ENCODE data around the gene RPS19BP1.

The RPS19BP1 gene, protein sequence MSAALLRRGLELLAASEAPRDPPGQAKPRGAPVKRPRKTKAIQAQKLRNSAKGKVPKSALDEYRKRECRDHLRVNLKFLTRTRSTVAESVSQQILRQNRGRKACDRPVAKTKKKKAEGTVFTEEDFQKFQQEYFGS

DNA sequence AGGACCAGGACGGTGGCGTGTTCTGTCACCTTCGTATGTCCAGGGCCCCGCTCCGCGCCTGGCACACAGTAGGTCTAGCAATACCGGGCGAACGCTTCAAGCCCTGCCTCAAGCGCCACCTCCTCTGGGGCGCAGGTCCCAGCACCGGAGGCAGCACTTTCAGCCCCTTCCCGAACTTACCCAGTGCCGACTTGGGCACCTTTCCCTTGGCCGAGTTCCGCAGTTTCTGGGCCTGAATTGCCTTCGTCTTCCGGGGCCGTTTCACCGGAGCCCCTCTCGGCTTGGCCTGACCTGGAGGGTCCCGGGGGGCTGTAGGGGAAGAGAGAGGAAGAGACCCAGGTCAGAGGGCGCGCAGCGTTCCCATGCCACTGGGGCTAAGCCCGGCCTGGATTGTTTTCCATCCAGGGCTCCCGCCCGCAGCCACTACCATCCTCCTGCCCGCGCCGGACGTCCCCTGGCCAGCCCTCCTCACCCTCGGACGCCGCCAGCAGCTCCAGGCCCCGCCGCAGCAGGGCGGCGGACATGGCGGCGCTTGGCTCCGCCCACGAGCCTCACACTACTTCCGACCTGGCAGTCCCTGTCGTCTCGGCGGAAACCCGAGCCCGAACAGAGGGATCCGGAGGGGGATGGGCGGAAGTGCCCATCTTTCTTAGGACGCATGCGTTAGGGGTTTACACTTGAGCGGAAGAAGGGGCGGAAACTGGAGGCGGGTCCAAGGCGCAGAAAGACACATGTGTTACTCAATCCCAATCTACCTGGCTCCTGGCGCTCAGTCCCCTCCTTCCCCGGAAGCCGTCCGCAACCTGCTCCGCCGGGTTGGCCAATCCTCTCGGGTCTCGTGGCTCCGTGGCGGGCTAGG is at the start of gene RPS19BP1:
Gene RPS19BP1, minus strand, starts transcription at position 534 of the 859 bp plus-strand sequence. Its CDS starts 10 bp downstream, at position 524.
- DNase-seq: peak; percentile 99

DNA sequence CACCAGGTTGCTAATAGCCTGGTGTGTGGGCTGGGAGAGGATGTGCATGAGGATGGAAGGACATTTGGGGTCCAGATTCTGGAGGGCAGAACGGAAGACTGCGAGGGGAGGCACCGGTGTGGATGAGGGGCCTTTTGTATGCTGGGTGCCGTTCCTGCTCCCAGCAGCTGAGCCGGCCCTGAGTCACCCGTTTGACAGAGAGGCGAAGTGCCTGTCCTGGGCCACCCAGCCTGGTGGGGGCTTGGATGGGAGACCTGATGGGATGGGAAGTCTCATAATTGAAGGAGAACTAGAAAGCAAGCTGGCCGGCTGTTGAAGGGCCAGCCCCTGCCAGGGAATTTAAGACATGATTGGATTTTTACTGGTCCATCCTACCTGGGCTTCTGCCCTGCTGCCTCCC is 48.8 kb upstream of the RPS19BP1 start:
- no peak for DNase-seq

- DNase-seq: no peak
These were observed 48.2 kb upstream of the RPS19BP1 start for GRCh38 chr22:39580795-39581194.

- DNase-seq: no peak
These were observed 47.5 kb upstream of the RPS19BP1 start for GRCh38 chr22:39580006-39580441.

DNA sequence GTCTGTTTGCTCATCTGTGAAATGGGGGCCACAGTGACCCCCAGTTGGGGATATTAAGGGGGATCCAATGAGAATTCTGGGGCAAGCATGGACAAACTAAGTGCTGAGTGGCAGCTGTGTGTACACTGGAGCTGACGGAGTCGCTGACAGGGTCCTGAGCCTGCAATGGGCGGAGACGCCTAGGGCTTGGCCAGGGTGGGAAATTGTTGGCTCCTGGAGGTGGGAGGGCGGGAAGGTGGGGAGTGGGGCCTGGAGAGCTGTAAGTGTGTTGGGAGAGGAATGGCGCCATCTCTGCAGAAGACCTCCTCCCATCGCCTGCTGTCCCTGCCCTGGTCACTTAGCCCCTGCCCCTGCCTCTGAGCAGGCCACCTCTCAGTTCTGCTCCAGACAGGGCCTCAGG is 45.4 kb upstream of the RPS19BP1 start:
- DNase-seq: no peak

- DNase-seq: no peak
These were observed 44.8 kb upstream of the RPS19BP1 start for GRCh38 chr22:39577366-39577765.

DNA sequence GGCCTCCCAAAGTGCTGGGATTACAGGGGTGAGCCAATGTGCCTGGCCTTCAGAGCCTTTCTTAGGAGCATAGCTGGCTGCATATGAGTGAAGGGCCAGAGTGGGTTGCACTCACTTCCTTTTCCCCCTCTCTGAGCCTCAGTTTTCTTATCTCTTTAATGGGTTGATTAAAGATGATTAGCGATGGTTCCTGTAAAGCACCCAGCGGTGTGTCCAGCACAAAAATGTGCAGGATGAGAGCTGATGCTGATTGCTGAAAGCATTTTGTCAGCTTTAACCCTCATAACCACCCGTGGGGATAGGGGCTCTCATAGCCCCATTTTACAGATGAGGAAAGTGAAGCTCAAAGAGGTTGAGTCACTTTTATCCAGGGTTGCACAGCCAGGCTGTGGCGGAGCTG is 43.5 kb upstream of the RPS19BP1 start:
- no peak for DNase-seq

DNA sequence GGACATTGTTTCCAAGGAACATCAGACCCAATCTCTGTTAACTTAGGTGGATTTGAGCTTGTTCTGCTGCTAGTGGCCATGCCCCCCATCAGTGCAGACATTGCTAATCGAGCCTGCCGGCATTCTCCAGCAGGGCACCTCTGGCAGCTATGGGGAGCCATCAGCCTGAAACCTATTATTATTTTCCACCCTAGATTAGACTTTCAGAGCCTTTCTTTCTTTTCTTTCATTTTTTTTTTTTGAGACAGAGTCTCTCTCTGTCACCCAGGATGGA is 42.9 kb upstream of the RPS19BP1 start:
- DNase-seq: no peak

GRCh38 chr22:39574779-39575551 is 42.4 kb upstream of the RPS19BP1 start:
- no peak for DNase-seq

DNA sequence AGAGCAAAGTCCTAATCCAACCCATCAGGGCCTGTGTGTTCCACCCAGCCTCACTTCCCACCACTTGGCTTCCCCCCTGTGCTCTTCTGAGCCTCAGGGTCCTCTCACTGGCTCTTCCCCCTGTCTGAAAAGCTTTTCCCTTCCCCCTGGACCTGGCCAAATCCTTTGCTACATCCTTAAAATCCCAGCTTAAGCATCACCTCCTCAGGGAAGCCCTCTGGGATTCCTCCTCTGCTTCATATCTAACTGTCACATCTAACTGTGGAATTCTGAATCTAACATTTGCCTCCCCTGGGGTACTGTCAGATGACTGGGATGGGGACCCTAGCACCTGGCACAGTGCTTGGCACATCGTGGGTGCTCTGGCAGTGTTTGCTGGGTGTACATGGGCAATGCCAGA is 39.0 kb upstream of the RPS19BP1 start:
- no peak for DNase-seq

- DNase-seq: no peak
These were observed 38.1 kb upstream of the RPS19BP1 start, which contains the start of gene CACNA1I for GRCh38 chr22:39570665-39571064. CACNA1I (plus strand) TSS chr22:39570753; CDS start chr22:39570753, 0 bp downstream.

DNA sequence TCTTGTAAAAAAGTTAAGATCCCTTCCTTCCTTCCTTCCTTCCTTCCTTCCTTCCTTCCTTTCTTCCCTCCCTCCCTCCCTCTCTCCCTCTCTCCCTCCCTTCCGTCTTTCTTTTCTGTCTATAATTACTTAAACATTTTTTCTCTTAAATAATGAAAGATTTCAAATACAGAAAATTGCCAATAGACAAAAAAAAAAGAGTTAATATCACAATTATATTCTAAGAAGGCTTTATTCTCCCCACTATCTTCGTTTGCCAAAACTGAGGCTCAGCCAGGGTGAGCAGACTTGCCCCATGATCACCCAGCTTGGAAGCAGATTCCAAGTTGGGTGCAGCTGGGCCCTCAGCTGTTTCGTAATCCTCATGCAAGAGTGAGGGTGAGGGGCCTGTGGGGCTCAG is 37.7 kb upstream of the RPS19BP1 start:
- DNase-seq: no peak

- no peak for DNase-seq
These were observed 36.5 kb upstream of the RPS19BP1 start for GRCh38 chr22:39569066-39569465.

GRCh38 chr22:39568278-39568981 is 35.9 kb upstream of the RPS19BP1 start:
- no peak for DNase-seq

DNA sequence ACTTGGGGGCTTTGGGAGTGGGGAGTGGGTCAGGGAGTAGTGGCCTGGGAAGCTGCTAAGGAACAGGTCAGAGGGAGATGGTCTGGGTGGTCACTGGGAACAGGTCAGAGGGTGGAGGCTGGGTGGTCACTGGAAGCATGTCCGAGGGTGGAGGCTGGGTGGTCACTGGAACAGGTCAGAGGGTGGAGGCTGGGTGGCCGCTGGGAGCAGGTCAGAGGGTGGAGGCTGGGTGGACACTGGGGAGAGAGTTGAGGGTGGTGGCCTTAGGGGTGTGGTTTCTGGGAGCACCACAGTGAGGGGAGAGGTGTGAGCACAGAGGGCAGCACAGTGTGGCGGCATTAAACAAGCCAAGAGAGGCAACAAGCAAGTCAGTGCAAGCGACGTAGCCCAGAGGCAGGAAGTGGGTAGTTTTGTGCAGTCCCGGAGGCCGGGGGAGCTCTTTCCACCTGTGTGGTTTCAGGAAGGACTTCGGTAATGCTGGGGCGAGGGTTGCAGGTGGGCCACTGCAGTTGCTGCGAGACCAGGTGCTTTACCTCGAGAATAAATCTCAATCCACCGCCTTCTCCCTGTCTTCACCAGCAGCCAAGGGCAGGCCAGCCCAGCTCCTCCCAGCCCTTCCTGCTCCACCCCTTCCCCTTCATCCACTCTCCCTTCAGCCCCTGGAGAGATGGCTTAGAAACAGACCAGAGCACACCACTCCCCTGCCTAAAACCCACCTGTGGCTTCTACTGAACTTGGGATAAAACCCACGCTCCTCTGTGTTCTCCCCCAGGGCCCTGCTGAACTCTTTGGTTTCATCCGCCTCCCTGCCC is 34.8 kb upstream of the RPS19BP1 start:
- peak; percentile 39 to 51 for DNase-seq

DNA sequence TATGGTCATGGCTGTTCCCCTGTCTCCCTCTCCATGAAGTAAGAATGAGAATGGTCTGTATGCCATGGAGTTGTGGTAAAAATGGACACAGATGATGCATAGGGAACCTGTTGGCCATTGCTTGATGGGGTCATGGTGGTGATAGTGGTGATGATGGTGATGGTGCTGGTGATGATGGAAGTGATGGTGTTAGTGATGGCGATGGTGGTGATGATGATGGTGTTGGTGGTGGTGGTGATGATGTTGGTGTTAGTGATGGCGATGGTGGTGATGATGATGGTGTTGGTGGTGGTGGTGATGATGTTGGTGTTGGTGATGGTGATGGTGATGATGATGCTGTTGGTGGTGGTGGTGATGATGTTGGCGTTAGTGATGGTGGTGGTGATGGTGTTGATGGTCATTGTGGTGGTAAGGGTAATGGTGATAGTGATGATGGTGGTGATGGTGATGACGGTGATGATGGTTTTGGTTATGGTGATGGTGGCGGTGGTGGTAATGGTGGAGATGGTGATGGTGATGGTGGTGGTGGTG is 32.9 kb upstream of the RPS19BP1 start:
- no peak for DNase-seq

GRCh38 chr22:39563571-39564428 is 31.3 kb upstream of the RPS19BP1 start:
- DNase-seq: no peak

DNA sequence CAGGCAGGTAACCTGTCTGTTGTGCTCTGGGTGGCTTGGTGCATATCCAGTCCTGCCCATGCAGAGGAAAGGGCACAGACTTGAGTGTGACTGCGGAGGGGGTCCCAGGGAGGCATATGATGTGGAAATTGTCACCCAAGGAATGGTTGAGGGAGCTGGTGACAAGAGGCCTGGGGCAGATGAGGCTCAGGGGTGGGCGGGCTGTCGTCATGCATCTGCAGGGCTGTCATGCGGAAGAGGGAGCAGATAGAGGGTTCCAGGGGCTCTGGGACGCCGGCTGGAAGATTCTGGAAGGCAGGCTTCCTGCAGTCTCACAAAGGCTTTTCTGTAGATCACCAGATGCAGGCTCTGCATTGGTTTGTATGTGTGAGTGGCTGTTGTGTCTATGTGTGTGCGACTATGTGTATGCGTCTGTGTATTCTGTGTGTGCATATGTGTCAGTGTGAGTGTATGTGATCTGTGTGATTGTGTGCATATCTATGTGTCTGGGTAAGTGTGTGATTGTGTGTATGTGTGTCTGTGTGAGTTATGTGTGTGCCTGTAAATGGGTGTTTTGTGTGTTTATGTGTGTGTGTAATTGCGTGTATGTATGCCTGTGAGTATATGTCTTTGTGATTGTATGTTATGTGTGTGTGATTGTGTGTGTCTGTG is 30.4 kb upstream of the RPS19BP1 start:
- DNase-seq: no peak

GRCh38 chr22:39560127-39560526 is 27.6 kb upstream of the RPS19BP1 start:
- DNase-seq: no peak

- no peak for DNase-seq
These were observed 27.0 kb upstream of the RPS19BP1 start for GRCh38 chr22:39559456-39560105.
